ENCODE measurements around the gene METAP2. TPM values are rescaled to one million over a fixed set of nuclear protein-coding genes. Genes with fewer than 3 reads are reported as not detected.

METAP2 gene
- total and polyA plus RNA-seq, 2 of the 8 experiments (the other 6 are each of a cell fraction or from before 2014, with no cell fraction given) = 41.3 to 114 TPM

GRCh38 chr12:95548539-95549391 is 74.8 kb downstream of the METAP2 start:
- Histone ChIP-seq H3K4ac (replicated peaks; ENCODE audit: insufficient read length, low read depth, low read length) (no peak overlapping the region), H3K4me3 (ENCODE audit: extremely low read depth in 1 of 4, insufficient read depth in 2 of 4, low read depth in 3 of 4, low read length in 4 of 4) (peak overlapping the region; percentile 71 to 95 (median 88)), H3K36me3 (ENCODE audit: control insufficient read depth in 2 of 4, insufficient read depth in 4 of 4, low read length in 3 of 4) (peaks cover 0 to 5% (median under 1%) of the 10 kb centered on the region in 4 experiments; a peak in 2 of 8 replicates), H3K79me2 (ENCODE audit: control insufficient read depth in 1 of 2, insufficient read depth in 2 of 2, low read length in 2 of 2) (peaks cover 28 to 86% of the 10 kb centered on the region in 2 experiments), H3K9ac (replicated peaks in 1 of 4; ENCODE audit: extremely low read depth in 1 of 4, low read depth in 3 of 4, low read length in 3 of 4) (peak overlapping the region; percentile 79 to 95 (median 85)), H2BK15ac (ENCODE audit: low read length) (no peak overlapping the region), H2BK5ac (ENCODE audit: low read depth, low read length) (peak overlapping the region; percentile 94), H3K4me1 (replicated peaks in 1 of 4; ENCODE audit: control insufficient read depth in 3 of 4, insufficient read depth in 4 of 4, low read length in 3 of 4) (peaks cover 0 to 12% (median 6%) of the 10 kb centered on the region in 4 experiments; a peak in 5 of 7 replicates), H3K27ac (ENCODE audit: low read depth, low read length) (peak overlapping the region; percentile 94), H3K56ac (replicated peaks; ENCODE audit: insufficient read length, low read depth, low read length) (peak overlapping the region; percentile 84), H4K20me1 (replicated peaks in 1 of 2; ENCODE audit: control insufficient read depth in 1 of 2, insufficient read depth in 2 of 2, low read length in 2 of 2) (no peaks in the 10 kb centered on the region), H3K79me1 (ENCODE audit: low read depth, low read length) (no peaks in the 10 kb centered on the region), H3K18ac (ENCODE audit: extremely low read depth, low read length) (peak overlapping the region; percentile 98), H4K8ac (ENCODE audit: extremely low read depth, insufficient read depth, low read length) (peak overlapping the region; percentile 95), H2BK12ac (ENCODE audit: low read depth, low read length) (0 out of 2 replicates have a peak overlapping the region, but pooled peaks have one; percentile 78), H2BK120ac (replicated peaks; ENCODE audit: low read depth, low read length) (no peak overlapping the region), H2AK5ac (ENCODE audit: low read depth, low read length) (no peak overlapping the region), H4K91ac (replicated peaks; ENCODE audit: insufficient read length, low read length) (peak overlapping the region; percentile 97), H2AFZ (ENCODE audit: low read length) (no peak overlapping the region), H3K23me2 (ENCODE audit: low read depth, low read length) (peaks cover 10% of the 10 kb centered on the region; the same call in 1 of the 2 replicates), H3K9me3 (ENCODE audit: insufficient read depth in 2 of 2, low read depth in 1 of 2, low read length in 1 of 2) (no peaks in the 10 kb centered on the region), H4K5ac (ENCODE audit: insufficient read length, low read depth, low read length) (peak overlapping the region; percentile 74), H3K23ac (ENCODE audit: insufficient read length) (no peak overlapping the region), H2BK20ac (ENCODE audit: low read length) (no peak overlapping the region; the same call in 1 of the 2 replicates), H3K14ac (ENCODE audit: insufficient read length) (no peak overlapping the region), H3K27me3 (replicated peaks in 1 of 4; ENCODE audit: control insufficient read depth in 3 of 4, extremely low read depth in 1 of 4, insufficient read depth in 3 of 4, low read length in 3 of 4) (no peaks in the 10 kb centered on the region), H3K4me2 (ENCODE audit: insufficient read depth in 1 of 2, low read depth in 2 of 2, low read length in 2 of 2) (peak overlapping the region; percentile 77 to 97)
- 1% methylated on average over 37 of the region's 98 CpGs; no CpG with 5 or more reads in 1 of the 2 experiments for WGBS, 2 experiments (ENCODE audit: extremely low coverage in 1 of 2, insufficient coverage in 1 of 2, insufficient read length in 1 of 2, insufficient replicate concordance in 2 of 2, low coverage in 1 of 2, low lambda C conversion rate in 2 of 2, missing lambda C conversion rate in 1 of 2)
- ChIA-PET POLR2A (ENCODE audit: partially characterized antibody) (interaction anchor here (0.7 to 3.4 kb wide), 9 partner anchors 9 to 308 kb away, joined by 3 to 36 read pairs (median 11); no protein-coding TSS in a partner anchor), CTCF (ENCODE audit: partially characterized antibody) (interaction anchor here (1.4 kb wide), 1 partner anchor 20 kb away, joined by 4 read pairs; no protein-coding TSS in a partner anchor)
- DNase-seq (ENCODE audit: low read depth in 1 of 2, low spot score in 2 of 2) = peak in 1 of 2 experiments; percentile 83
- no peak for FAIRE-seq
- no peak; the same call in 1 of the 2 replicates for TF ChIP-seq MAX (IDR thresholded peaks at IDR 0.05)
- peak; percentile 64 for TF ChIP-seq PHF8 (conservative IDR thresholded peaks at IDR 0.05; ENCODE audit: low read depth, low read length)
- no peak; the same call in 1 of the 2 replicates for TF ChIP-seq CHD1 (IDR thresholded peaks at IDR 0.05; ENCODE audit: low read depth, low read length)
- TF ChIP-seq TBP (IDR thresholded peaks at IDR 0.05; ENCODE audit: low read depth, low read length) = peak; percentile 55; the same call in 1 of the 2 replicates
- TF ChIP-seq YY1 (IDR thresholded peaks at IDR 0.05; ENCODE audit: low read depth, low read length) = peak; percentile 92
- TF ChIP-seq CTBP2 (IDR thresholded peaks at IDR 0.05; ENCODE audit: borderline replicate concordance, insufficient read depth, insufficient read length, low read length) = no peak
- no peak for TF ChIP-seq KDM5A (IDR thresholded peaks at IDR 0.05; ENCODE audit: low read length)
- no peak for TF ChIP-seq RXRA (IDR thresholded peaks at IDR 0.05; ENCODE audit: insufficient read depth, low read depth, low read length)
- TF ChIP-seq CBX8 (IDR thresholded peaks at IDR 0.05; ENCODE audit: borderline replicate concordance, low read depth, low read length) = no peak
- TF ChIP-seq TAF7 (optimal IDR thresholded peaks at IDR 0.05; ENCODE audit: borderline replicate concordance, low read depth, low read length) = no peak

Measured in H1 (cell line).